A549 (cell line): ENCODE measurements around the gene SPATA6L.

Source experiments
- CTCF ChIP-seq: fragments of >200 bp; sonication (Bioruptor Twin); formaldehyde crosslinking; IDR thresholded peaks from 3 replicates; pipeline ENCODE4 v1.5.1; 2016
- ELK1 ChIP-seq: fragments of 150-350 bp; IDR thresholded peaks from 2 replicates; pipeline ENCODE4 v1.6.1; 2014; ENCODE audit warnings: low read depth, mild to moderate bottlenecking, low read length
- EP300 ChIP-seq, 2 experiments: fragments of >200 bp; sonication (Bioruptor Twin); formaldehyde crosslinking; IDR thresholded peaks; 2 replicates in 1 of 2; 3 replicates in 1 of 2; pipeline ENCODE4 v1.6.1; 2016 to 2017
- MAX ChIP-seq: IDR thresholded peaks from 2 replicates; pipeline ENCODE4 v1.6.1; 2012
- PHF8 ChIP-seq: fragments of 200-600 bp; sonication (generic); IDR thresholded peaks from 2 replicates; pipeline ENCODE4 v1.6.1; 2016; ENCODE audit warnings: low read depth, mild to moderate bottlenecking, antibody characterized with exemption, moderate library complexity, borderline replicate concordance
- POLR2A ChIP-seq: IDR thresholded peaks from 2 replicates; pipeline ENCODE4 v1.6.1; 2012; ENCODE audit warnings: mild to moderate bottlenecking, low read length
- TF ChIP-seq, protein P1 (sequence below): IDR thresholded peaks from 2 replicates; pipeline ENCODE4 v1.6.1; 2012

GRCh38 chr9:4654538-4654937 is 11.7 kb downstream of the SPATA6L start:
- TF ChIP-seq CTCF, result no peak
- no peak for TF ChIP-seq POLR2A
- no peak for TF ChIP-seq PHF8
- no peak for TF ChIP-seq ELK1
- TF ChIP-seq MAX, result no peak
- TF ChIP-seq EP300 (IDR thresholded peaks at IDR 0.05), result no peak
- TF ChIP-seq, protein P1, sequence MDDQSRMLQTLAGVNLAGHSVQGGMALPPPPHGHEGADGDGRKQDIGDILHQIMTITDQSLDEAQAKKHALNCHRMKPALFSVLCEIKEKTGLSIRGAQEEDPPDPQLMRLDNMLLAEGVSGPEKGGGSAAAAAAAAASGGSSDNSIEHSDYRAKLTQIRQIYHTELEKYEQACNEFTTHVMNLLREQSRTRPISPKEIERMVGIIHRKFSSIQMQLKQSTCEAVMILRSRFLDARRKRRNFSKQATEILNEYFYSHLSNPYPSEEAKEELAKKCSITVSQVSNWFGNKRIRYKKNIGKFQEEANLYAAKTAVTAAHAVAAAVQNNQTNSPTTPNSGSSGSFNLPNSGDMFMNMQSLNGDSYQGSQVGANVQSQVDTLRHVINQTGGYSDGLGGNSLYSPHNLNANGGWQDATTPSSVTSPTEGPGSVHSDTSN, result no peak
